Tibial nerve (tissue), 4 donors: ENCODE results near the gene B4GALNT1.

Source experiments
- CTCF ChIP-seq, 5 experiments: fragments of 200-600 bp in 3 of 5; fragments of 450-650 bp in 2 of 5; sonication (generic) in 3 of 5; IDR thresholded peaks; one replicate each; pipeline ENCODE4 v1.5.1; 2016 to 2019; ENCODE audit warnings: antibody characterized with exemption in 5 of 5, mild to moderate bottlenecking in 3 of 5, moderate library complexity in 2 of 5
- EP300 ChIP-seq, 2 donors: sonication (generic); formaldehyde crosslinking; IDR thresholded peaks; one replicate each; pipeline ENCODE4 v1.6.1; 2017; ENCODE audit warnings: antibody characterized with exemption in 2 of 2, mild to moderate bottlenecking in 1 of 2
- POLR2A ChIP-seq, 2 donors: fragments of 450-650 bp; IDR thresholded peaks; one replicate each; pipeline ENCODE4 v1.6.1; 2017; ENCODE audit warnings: antibody characterized with exemption in 2 of 2, mild to moderate bottlenecking in 2 of 2, moderate library complexity in 2 of 2

GRCh38 chr12:57603324-57603723, 29.7 kb downstream of the B4GALNT1 start:
- TF ChIP-seq CTCF (IDR thresholded peaks at IDR 0.05) (no peak), POLR2A (IDR thresholded peaks at IDR 0.05) (no peak), EP300 (IDR thresholded peaks at IDR 0.05) (no peak)
